ENCODE measurements around the gene ZC3H4.

DNA sequence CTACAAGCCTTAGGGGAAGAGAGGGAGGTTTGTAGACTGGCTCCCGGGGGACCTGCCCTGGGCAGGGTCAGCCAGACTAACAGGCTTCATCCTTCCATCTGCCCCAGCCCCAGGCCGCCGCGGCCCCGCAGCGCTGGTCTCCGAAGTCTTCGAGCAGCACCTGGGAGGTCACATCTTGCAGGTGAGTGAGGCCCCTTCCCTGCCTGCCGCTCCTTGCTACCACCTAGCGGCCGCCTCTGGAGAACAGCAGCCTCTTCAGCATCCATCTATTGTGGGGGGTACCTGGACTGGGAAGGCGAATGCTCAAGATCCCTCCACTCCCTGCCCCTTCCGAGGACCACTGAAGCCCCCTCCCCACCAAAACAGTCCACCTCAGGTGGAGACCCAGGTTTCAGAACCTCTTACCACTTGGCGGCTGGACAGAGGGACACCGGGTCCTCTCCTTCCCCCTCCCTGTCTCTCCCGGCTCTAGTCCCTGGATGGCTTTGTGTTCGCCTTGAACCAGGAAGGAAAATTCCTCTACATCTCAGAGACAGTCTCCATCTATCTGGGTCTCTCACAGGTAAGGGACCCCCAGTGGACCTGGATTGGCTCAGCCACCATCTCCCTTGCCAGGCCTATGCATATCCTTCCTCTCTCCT lies 81.3 kb downstream of the ZC3H4 start:
- TF ChIP-seq PPARA (CRISPR knock-in tag; IDR thresholded peaks at IDR 0.05; ENCODE audit: borderline replicate concordance) (no peak), PATZ1 (CRISPR knock-in tag; IDR thresholded peaks at IDR 0.05; ENCODE audit: borderline replicate concordance) (no peak), POU6F1 (CRISPR knock-in tag; IDR thresholded peaks at IDR 0.05; ENCODE audit: borderline replicate concordance, low read depth) (no peak), RARB (CRISPR knock-in tag; IDR thresholded peaks at IDR 0.05) (no peak), BACH2 (CRISPR knock-in tag; IDR thresholded peaks at IDR 0.05; ENCODE audit: borderline replicate concordance) (no peak), TSHZ2 (CRISPR knock-in tag; IDR thresholded peaks at IDR 0.05) (no peak), ZFP30 (CRISPR knock-in tag; IDR thresholded peaks at IDR 0.05) (no peak), ARNTL (CRISPR knock-in tag; IDR thresholded peaks at IDR 0.05; ENCODE audit: borderline replicate concordance, low read depth) (no peak)
